Measurements from ENCODE around the gene RPTOR.

GRCh38 chr17:81009136-81009535 is 464.5 kb downstream of the RPTOR start:
- no peak for TF ChIP-seq CTCF (IDR thresholded peaks at IDR 0.05; ENCODE audit: extremely low read depth in 1 of 2, insufficient read depth in 1 of 2, low read depth in 1 of 2, low read length in 2 of 2)
- no peak for TF ChIP-seq POLR2A (IDR thresholded peaks at IDR 0.05; ENCODE audit: low read depth, low read length)

All from endothelial cell of umbilical vein (primary cell).